Measurements from ENCODE around the gene EP300.
"Not testable (repeated sequence)": the region's sequence is repeated elsewhere in the genome, so short reads cannot be mapped to it uniquely, and the experiment has no call there.

Gene EP300

GRCh38 chr22:41096841-41097240, 4.4 kb downstream of the EP300 start:
- peaks cover 77% of the 10 kb centered on the region for H4K20me1 ChIP-seq (ENCODE audit: insufficient read depth, low read length)
- peak overlapping the region; percentile 66; the same call in 1 of the 2 replicates for H3K4me2 ChIP-seq (ENCODE audit: insufficient read depth, low read length)
- no peak for ATAC-seq (ENCODE audit: insufficient read depth, low read depth)
- no peak overlapping the region for H2AFZ ChIP-seq (ENCODE audit: low read depth, low read length)
- peak overlapping the region in 1 of 2 experiments; percentile 23; a peak in 1 of 4 replicates for H3K4me3 ChIP-seq (ENCODE audit: low read depth in 1 of 2, low read length in 2 of 2)
- no peak overlapping the region for H3K27ac ChIP-seq (ENCODE audit: low read length)
- no peak for DNase-seq
- no peaks in the 10 kb centered on the region for H3K27me3 ChIP-seq (ENCODE audit: insufficient read depth, low read length, poor library complexity)
- H3K36me3 ChIP-seq (ENCODE audit: insufficient read depth, low read length): peaks cover 45% of the 10 kb centered on the region
- peaks cover 47% of the 10 kb centered on the region for H3K4me1 ChIP-seq (ENCODE audit: insufficient read depth, low read length)
- TF ChIP-seq EZH2 (IDR thresholded peaks at IDR 0.05; ENCODE audit: borderline replicate concordance, low read depth, low read length, severe bottlenecking) (no peak), CTCF (IDR thresholded peaks at IDR 0.05; ENCODE audit: borderline replicate concordance, extremely low read depth, low read length, poor library complexity, severe bottlenecking) (no peak)
- H3K9me3 ChIP-seq (ENCODE audit: insufficient read depth, low read length, severe bottlenecking): no peaks in the 10 kb centered on the region
- no peak overlapping the region for H3K9ac ChIP-seq (ENCODE audit: low read depth, low read length)
- peaks cover 100% of the 10 kb centered on the region for H3K79me2 ChIP-seq (ENCODE audit: insufficient read depth, low read length)

GRCh38 chr22:41099036-41099435, 6.6 kb downstream of the EP300 start:
- no peak overlapping the region for H3K4me3 ChIP-seq (ENCODE audit: low read depth in 1 of 2, low read length in 2 of 2)
- H4K20me1 ChIP-seq (ENCODE audit: insufficient read depth, low read length): peaks cover 88% of the 10 kb centered on the region

GRCh38 chr22:41106122-41106968, 14.0 kb downstream of the EP300 start:
- Histone ChIP-seq H3K4me2 (ENCODE audit: insufficient read depth, low read length) (no peak overlapping the region), H3K27ac (ENCODE audit: low read length) (no peak overlapping the region), H3K79me2 (ENCODE audit: insufficient read depth, low read length) (peaks cover 98% of the 10 kb centered on the region), H4K20me1 (ENCODE audit: insufficient read depth, low read length) (peaks cover 61% of the 10 kb centered on the region), H3K9ac (ENCODE audit: low read depth, low read length) (no peak overlapping the region), H2AFZ (ENCODE audit: low read depth, low read length) (no peak overlapping the region), H3K4me3 (ENCODE audit: low read depth in 1 of 2, low read length in 2 of 2) (no peak overlapping the region), H3K27me3 (ENCODE audit: insufficient read depth, low read length, poor library complexity) (no peaks in the 10 kb centered on the region), H3K36me3 (ENCODE audit: insufficient read depth, low read length) (peaks cover 47% of the 10 kb centered on the region), H3K9me3 (ENCODE audit: insufficient read depth, low read length, severe bottlenecking) (no peaks in the 10 kb centered on the region), H3K4me1 (ENCODE audit: insufficient read depth, low read length) (no peaks in the 10 kb centered on the region; the same call in 1 of the 2 replicates)
- no peak for ATAC-seq (ENCODE audit: insufficient read depth, low read depth)
- no peak for DNase-seq
- TF ChIP-seq EZH2 (IDR thresholded peaks at IDR 0.05; ENCODE audit: borderline replicate concordance, low read depth, low read length, severe bottlenecking) (no peak), CTCF (IDR thresholded peaks at IDR 0.05; ENCODE audit: borderline replicate concordance, extremely low read depth, low read length, poor library complexity, severe bottlenecking) (no peak)

More at GRCh38 chr22:41099036-41099435, 6.6 kb downstream of the EP300 start:
- Histone ChIP-seq H3K36me3 (ENCODE audit: insufficient read depth, low read length) (peaks cover 54% of the 10 kb centered on the region), H3K4me2 (ENCODE audit: insufficient read depth, low read length) (peak overlapping the region; percentile 34; the same call in 1 of the 2 replicates), H3K4me1 (ENCODE audit: insufficient read depth, low read length) (peaks cover 39% of the 10 kb centered on the region), H3K27me3 (ENCODE audit: insufficient read depth, low read length, poor library complexity) (no peaks in the 10 kb centered on the region), H3K27ac (ENCODE audit: low read length) (no peak overlapping the region), H2AFZ (ENCODE audit: low read depth, low read length) (no peak overlapping the region), H3K79me2 (ENCODE audit: insufficient read depth, low read length) (peaks cover 100% of the 10 kb centered on the region), H3K9me3 (ENCODE audit: insufficient read depth, low read length, severe bottlenecking) (no peaks in the 10 kb centered on the region), H3K9ac (ENCODE audit: low read depth, low read length) (no peak overlapping the region)
- TF ChIP-seq CTCF (IDR thresholded peaks at IDR 0.05; ENCODE audit: borderline replicate concordance, extremely low read depth, low read length, poor library complexity, severe bottlenecking) (no peak), EZH2 (IDR thresholded peaks at IDR 0.05; ENCODE audit: borderline replicate concordance, low read depth, low read length, severe bottlenecking) (no peak)
- DNase-seq (no peak), ATAC-seq (ENCODE audit: insufficient read depth, low read depth) (no peak)

- not testable (repeated sequence) for ATAC-seq (ENCODE audit: insufficient read depth, low read depth); H3K4me2 ChIP-seq (ENCODE audit: insufficient read depth, low read length); H3K4me1 ChIP-seq (ENCODE audit: insufficient read depth, low read length); DNase-seq; H2AFZ ChIP-seq (ENCODE audit: low read depth, low read length); H3K9ac ChIP-seq (ENCODE audit: low read depth, low read length); H3K27me3 ChIP-seq (ENCODE audit: insufficient read depth, low read length, poor library complexity); H3K9me3 ChIP-seq (ENCODE audit: insufficient read depth, low read length, severe bottlenecking); H3K27ac ChIP-seq (ENCODE audit: low read length); H3K4me3 ChIP-seq (ENCODE audit: low read depth in 1 of 2, low read length in 2 of 2)
- peaks cover 59% of the 10 kb centered on the region for H4K20me1 ChIP-seq (ENCODE audit: insufficient read depth, low read length)
- peaks cover 49% of the 10 kb centered on the region for H3K36me3 ChIP-seq (ENCODE audit: insufficient read depth, low read length)
- H3K79me2 ChIP-seq (ENCODE audit: insufficient read depth, low read length): peaks cover 96% of the 10 kb centered on the region
Measured at GRCh38 chr22:41106969-41107325, 14.6 kb downstream of the EP300 start.

All from DND-41 (cell line).